Measurements from ENCODE around the gene KCNT2.

- TF ChIP-seq YY1 (IDR thresholded peaks at IDR 0.05; ENCODE audit: low read depth, low read length), result no peak
- no peak for TF ChIP-seq CTCF (IDR thresholded peaks at IDR 0.05 in 2 of 3, conservative IDR thresholded peaks at IDR 0.05 in 1 of 3; ENCODE audit: control insufficient read depth in 2 of 3, extremely low read depth in 1 of 3, insufficient read depth in 1 of 3, low read depth in 3 of 3, low read length in 3 of 3)
- no peak for TF ChIP-seq SREBF2 (IDR thresholded peaks at IDR 0.05; ENCODE audit: low read length)
- no peak for TF ChIP-seq EZH2 (IDR thresholded peaks at IDR 0.05; ENCODE audit: borderline replicate concordance, control insufficient read depth, low read depth, low read length)
- no peak for TF ChIP-seq RBBP5 (conservative IDR thresholded peaks at IDR 0.05)
- TF ChIP-seq MAX (IDR thresholded peaks at IDR 0.05; ENCODE audit: low read depth, low read length), result no peak
- TF ChIP-seq SP1 (IDR thresholded peaks at IDR 0.05; ENCODE audit: low read depth, low read length), result no peak
These were observed 14.8 kb upstream of the KCNT2 start for GRCh38 chr1:196623079-196623478.

All from GM12878 (cell line).